OCI-LY3 (cell line): ENCODE data around the gene URI1.
A peak's percentile ranks its signal among the peaks of the same experiment; 100 is the strongest.

ENCODE experiments used
- H2AFZ ChIP-seq: fragments of 200-600, 300-600 bp; shearing (Covaris generic); 2 replicates; pipeline ENCODE4 v1.6.0; 2014; ENCODE audit warnings: antibody characterized with exemption, low read depth, low read length
- H3K27ac ChIP-seq: fragments of 200-600, 300-600 bp; sonication (generic); 2 replicates; pipeline ENCODE4 v1.5.1; 2014; ENCODE audit warnings: mild to moderate bottlenecking, low read length, moderate library complexity, mixed read lengths
- H3K27me3 ChIP-seq: fragments of 200-600, 300-600 bp; sonication (generic); 2 replicates; pipeline ENCODE4 v1.6.1; 2014; ENCODE audit warnings: low read depth, low read length, mixed read lengths
- H3K36me3 ChIP-seq: fragments of 200-600, 300-600 bp; sonication (generic); replicated peaks from 2 replicates; pipeline ENCODE3; 2014; ENCODE audit warnings: low read depth, low read length, mixed read lengths
- H3K4me1 ChIP-seq: fragments of 300-600, 200-600 bp; sonication (generic); 2 replicates; pipeline ENCODE4 v1.6.1; 2014; ENCODE audit warnings: low read length, mixed read lengths
- H3K4me2 ChIP-seq: fragments of 200-600, 300-600 bp; sonication (generic); 2 replicates; pipeline ENCODE4 v1.6.1; 2014; ENCODE audit warnings: low read length, mixed read lengths
- H3K4me3 ChIP-seq: fragments of 300-600, 200-600 bp; sonication (generic); 2 replicates; pipeline ENCODE4 v1.5.1; 2014; ENCODE audit warnings: antibody characterized with exemption, mild to moderate bottlenecking, low read length, moderate library complexity
- H3K79me2 ChIP-seq: fragments of 300-600, 200-600 bp; shearing (Covaris generic); 2 replicates; pipeline ENCODE4 v1.6.1; 2014; ENCODE audit warnings: mild to moderate bottlenecking, low read length, mixed read lengths
- H3K9ac ChIP-seq: fragments of 300-600, 200-600 bp; shearing (Covaris generic); 2 replicates; pipeline ENCODE4 v1.6.0; 2014; ENCODE audit warnings: mild to moderate bottlenecking, low read length, moderate library complexity
- H3K9me3 ChIP-seq: fragments of 200-600, 300-600 bp; shearing (Covaris generic); 2 replicates; pipeline ENCODE4 v1.6.1; 2014; ENCODE audit warnings: low read length, mixed read lengths; ENCODE audit not compliant: insufficient read depth
- H4K20me1 ChIP-seq: fragments of 200-600, 300-600 bp; sonication (generic); 2 replicates; pipeline ENCODE4 v1.6.1; 2016; ENCODE audit warnings: low read length, mixed read lengths; ENCODE audit not compliant: insufficient read depth
- EZH2phosphoT487 ChIP-seq: fragments of 200-600 bp; shearing (Covaris generic); IDR thresholded peaks from 2 replicates; pipeline ENCODE4 v1.6.1; 2018; ENCODE audit warnings: antibody characterized with exemption, mixed run types, low read depth
- TF ChIP-seq, protein P1 (sequence below): fragments of 200-600, 300-600 bp; sonication (generic); IDR thresholded peaks from 2 replicates; pipeline ENCODE4 v1.5.1; 2014; ENCODE audit warnings: antibody characterized with exemption, low read length, low read depth

URI1 gene

GRCh38 chr19:30024091-30024490, 82.1 kb downstream of the URI1 start:
- no peak overlapping the region for H3K27ac ChIP-seq
- peaks cover 24% of the 10 kb centered on the region for H3K36me3 ChIP-seq
- H3K4me3 ChIP-seq, result no peak overlapping the region
- TF ChIP-seq, protein P1, sequence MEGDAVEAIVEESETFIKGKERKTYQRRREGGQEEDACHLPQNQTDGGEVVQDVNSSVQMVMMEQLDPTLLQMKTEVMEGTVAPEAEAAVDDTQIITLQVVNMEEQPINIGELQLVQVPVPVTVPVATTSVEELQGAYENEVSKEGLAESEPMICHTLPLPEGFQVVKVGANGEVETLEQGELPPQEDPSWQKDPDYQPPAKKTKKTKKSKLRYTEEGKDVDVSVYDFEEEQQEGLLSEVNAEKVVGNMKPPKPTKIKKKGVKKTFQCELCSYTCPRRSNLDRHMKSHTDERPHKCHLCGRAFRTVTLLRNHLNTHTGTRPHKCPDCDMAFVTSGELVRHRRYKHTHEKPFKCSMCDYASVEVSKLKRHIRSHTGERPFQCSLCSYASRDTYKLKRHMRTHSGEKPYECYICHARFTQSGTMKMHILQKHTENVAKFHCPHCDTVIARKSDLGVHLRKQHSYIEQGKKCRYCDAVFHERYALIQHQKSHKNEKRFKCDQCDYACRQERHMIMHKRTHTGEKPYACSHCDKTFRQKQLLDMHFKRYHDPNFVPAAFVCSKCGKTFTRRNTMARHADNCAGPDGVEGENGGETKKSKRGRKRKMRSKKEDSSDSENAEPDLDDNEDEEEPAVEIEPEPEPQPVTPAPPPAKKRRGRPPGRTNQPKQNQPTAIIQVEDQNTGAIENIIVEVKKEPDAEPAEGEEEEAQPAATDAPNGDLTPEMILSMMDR, result no peak
- no peak for TF ChIP-seq EZH2phosphoT487
- H4K20me1 ChIP-seq, result 0 out of 2 replicates have a peak, but pooled peaks cover 18% of the 10 kb centered on the region
- H3K4me2 ChIP-seq, result no peak overlapping the region
- no peak overlapping the region for H3K9ac ChIP-seq
- peaks cover 4% of the 10 kb centered on the region; the same call in 1 of the 2 replicates for H3K9me3 ChIP-seq
- no peaks in the 10 kb centered on the region for H3K79me2 ChIP-seq
- H3K4me1 ChIP-seq, result peaks cover 14% of the 10 kb centered on the region
- H3K27me3 ChIP-seq, result no peaks in the 10 kb centered on the region
- no peak overlapping the region for H2AFZ ChIP-seq

GRCh38 chr19:30026933-30027332, 84.9 kb downstream of the URI1 start:
- Histone ChIP-seq H2AFZ (no peak overlapping the region), H3K27me3 (no peaks in the 10 kb centered on the region), H4K20me1 (0 out of 2 replicates have a peak, but pooled peaks cover 14% of the 10 kb centered on the region), H3K79me2 (no peaks in the 10 kb centered on the region), H3K27ac (no peak overlapping the region), H3K4me2 (no peak overlapping the region), H3K4me1 (peaks cover 32% of the 10 kb centered on the region), H3K9me3 (peaks cover 4% of the 10 kb centered on the region; the same call in 1 of the 2 replicates), H3K9ac (no peak overlapping the region), H3K36me3 (peaks cover 42% of the 10 kb centered on the region), H3K4me3 (no peak overlapping the region)
- TF ChIP-seq, protein P1, result no peak
- TF ChIP-seq EZH2phosphoT487, result no peak

GRCh38 chr19:30028118-30028991, 86.3 kb downstream of the URI1 start:
- no peak for TF ChIP-seq EZH2phosphoT487
- H3K27me3 ChIP-seq, result no peaks in the 10 kb centered on the region
- no peak overlapping the region for H2AFZ ChIP-seq
- H3K79me2 ChIP-seq, result no peaks in the 10 kb centered on the region
- no peak overlapping the region for H3K4me2 ChIP-seq
- no peak overlapping the region for H3K27ac ChIP-seq
- H3K4me1 ChIP-seq, result peaks cover 29% of the 10 kb centered on the region
- peaks cover 54% of the 10 kb centered on the region for H3K36me3 ChIP-seq
- H3K9ac ChIP-seq, result no peak overlapping the region
- H3K9me3 ChIP-seq, result peaks cover 4% of the 10 kb centered on the region; the same call in 1 of the 2 replicates
- 0 out of 2 replicates have a peak, but pooled peaks cover 11% of the 10 kb centered on the region for H4K20me1 ChIP-seq
- H3K4me3 ChIP-seq, result no peak overlapping the region

DNA sequence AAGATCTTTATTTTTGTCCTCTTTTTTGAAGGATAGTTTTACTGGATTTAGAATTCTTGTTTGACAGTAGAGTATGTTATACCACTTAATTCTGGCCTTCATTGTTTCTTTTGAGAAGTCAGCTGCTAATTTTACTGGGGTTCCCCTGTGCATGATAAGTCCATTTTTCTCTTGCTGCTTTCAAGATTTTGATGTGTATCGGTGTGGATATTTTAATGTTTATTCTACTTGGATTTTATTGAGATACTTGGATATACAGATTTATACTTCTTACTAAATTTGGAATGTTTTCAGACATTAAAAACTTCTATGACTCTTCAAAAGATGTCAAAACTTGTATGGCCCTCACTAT, 86.9 kb downstream of the URI1 start:
- no peak overlapping the region for H3K9ac ChIP-seq
- 0 out of 2 replicates have a peak overlapping the region, but pooled peaks have one; percentile 36 for H3K4me3 ChIP-seq
- H3K27me3 ChIP-seq, result no peaks in the 10 kb centered on the region
- no peak overlapping the region for H3K27ac ChIP-seq
- no peak for TF ChIP-seq EZH2phosphoT487
- TF ChIP-seq, protein P1, result no peak
- peak overlapping the region; percentile 72 for H3K4me2 ChIP-seq
- H3K4me1 ChIP-seq, result peaks cover 23% of the 10 kb centered on the region
- H3K79me2 ChIP-seq, result no peaks in the 10 kb centered on the region
- no peak overlapping the region for H2AFZ ChIP-seq
- H4K20me1 ChIP-seq, result 0 out of 2 replicates have a peak, but pooled peaks cover 5% of the 10 kb centered on the region
- H3K36me3 ChIP-seq, result peaks cover 56% of the 10 kb centered on the region
- H3K9me3 ChIP-seq, result peaks cover 4% of the 10 kb centered on the region; the same call in 1 of the 2 replicates
